ENCODE results near the gene B3GLCT.

The B3GLCT gene

GRCh38 chr13:31263346-31263745, 63.6 kb downstream of the B3GLCT start:
- no peak overlapping the region for H3K4me3 ChIP-seq (ENCODE audit: low read depth in 1 of 5, low read length in 5 of 5)

GRCh38 chr13:31264151-31264550, 64.4 kb downstream of the B3GLCT start:
- Histone ChIP-seq H3K36me3 (ENCODE audit: control insufficient read depth in 5 of 5, insufficient read depth in 5 of 5, low read length in 5 of 5) (peaks cover 3 to 23% (median 15%) of the 10 kb centered on the region in 5 donors), H3K9me3 (ENCODE audit: control insufficient read depth in 5 of 5, low read length in 5 of 5) (peaks cover 0 to 2% (median 2%) of the 10 kb centered on the region in 5 donors), H3K27me3 (ENCODE audit: control insufficient read depth in 5 of 5, insufficient read depth in 4 of 5, low read length in 5 of 5) (no peaks in the 10 kb centered on the region), H3K27ac (ENCODE audit: low read depth, low read length) (no peak overlapping the region), H3K9ac (ENCODE audit: low read length in 5 of 5) (no peak overlapping the region), H3K4me1 (ENCODE audit: control insufficient read depth in 5 of 5, insufficient read depth in 5 of 5, low read length in 5 of 5) (no peaks in the 10 kb centered on the region), H3K4me3 (ENCODE audit: low read depth in 1 of 5, low read length in 5 of 5) (no peak overlapping the region)

More at GRCh38 chr13:31263346-31263745, 63.6 kb downstream of the B3GLCT start:
- no peak overlapping the region for H3K27ac ChIP-seq (ENCODE audit: low read depth, low read length)
- H3K27me3 ChIP-seq (ENCODE audit: control insufficient read depth in 5 of 5, insufficient read depth in 4 of 5, low read length in 5 of 5) = no peaks in the 10 kb centered on the region
- H3K36me3 ChIP-seq (ENCODE audit: control insufficient read depth in 5 of 5, insufficient read depth in 5 of 5, low read length in 5 of 5) = peaks cover 3 to 23% (median 15%) of the 10 kb centered on the region in 5 donors
- H3K9me3 ChIP-seq (ENCODE audit: control insufficient read depth in 5 of 5, low read length in 5 of 5) = peaks cover 2 to 9% (median 6%) of the 10 kb centered on the region in 5 donors
- no peaks in the 10 kb centered on the region for H3K4me1 ChIP-seq (ENCODE audit: control insufficient read depth in 5 of 5, insufficient read depth in 5 of 5, low read length in 5 of 5)
- H3K9ac ChIP-seq (ENCODE audit: low read length in 5 of 5) = no peak overlapping the region

GRCh38 chr13:31267126-31267784, 67.5 kb downstream of the B3GLCT start:
- Histone ChIP-seq H3K27ac (ENCODE audit: low read depth, low read length) (no peak overlapping the region), H3K4me3 (ENCODE audit: low read depth in 1 of 5, low read length in 5 of 5) (no peak overlapping the region), H3K36me3 (ENCODE audit: control insufficient read depth in 5 of 5, insufficient read depth in 5 of 5, low read length in 5 of 5) (peaks cover 4 to 25% (median 12%) of the 10 kb centered on the region in 5 donors), H3K27me3 (ENCODE audit: control insufficient read depth in 5 of 5, insufficient read depth in 4 of 5, low read length in 5 of 5) (no peaks in the 10 kb centered on the region), H3K9ac (ENCODE audit: low read length in 5 of 5) (no peak overlapping the region), H3K4me1 (ENCODE audit: control insufficient read depth in 5 of 5, insufficient read depth in 5 of 5, low read length in 5 of 5) (no peaks in the 10 kb centered on the region), H3K9me3 (ENCODE audit: control insufficient read depth in 5 of 5, low read length in 5 of 5) (peaks cover 0 to 16% (median 9%) of the 10 kb centered on the region in 5 donors)

- Histone ChIP-seq H3K4me1 (ENCODE audit: control insufficient read depth in 5 of 5, insufficient read depth in 5 of 5, low read length in 5 of 5) (peaks cover 0 to 4% (median 0%) of the 10 kb centered on the region in 5 donors), H3K27ac (ENCODE audit: low read depth, low read length) (no peak overlapping the region), H3K9me3 (ENCODE audit: control insufficient read depth in 5 of 5, low read length in 5 of 5) (peaks cover 0 to 16% (median 11%) of the 10 kb centered on the region in 5 donors), H3K27me3 (ENCODE audit: control insufficient read depth in 5 of 5, insufficient read depth in 4 of 5, low read length in 5 of 5) (no peaks in the 10 kb centered on the region), H3K36me3 (ENCODE audit: control insufficient read depth in 5 of 5, insufficient read depth in 5 of 5, low read length in 5 of 5) (peaks cover 11 to 30% (median 13%) of the 10 kb centered on the region in 5 donors), H3K9ac (ENCODE audit: low read length in 5 of 5) (no peak overlapping the region), H3K4me3 (ENCODE audit: low read depth in 1 of 5, low read length in 5 of 5) (no peak overlapping the region)
Measured at GRCh38 chr13:31274390-31274789, 74.6 kb downstream of the B3GLCT start.

GRCh38 chr13:31276421-31276820, 76.6 kb downstream of the B3GLCT start:
- H3K36me3 ChIP-seq (ENCODE audit: control insufficient read depth in 5 of 5, insufficient read depth in 5 of 5, low read length in 5 of 5) = peaks cover 9 to 18% (median 10%) of the 10 kb centered on the region in 5 donors
- no peaks in the 10 kb centered on the region for H3K27me3 ChIP-seq (ENCODE audit: control insufficient read depth in 5 of 5, insufficient read depth in 4 of 5, low read length in 5 of 5)
- H3K9ac ChIP-seq (ENCODE audit: low read length in 5 of 5) = no peak overlapping the region
- H3K4me3 ChIP-seq (ENCODE audit: low read depth in 1 of 5, low read length in 5 of 5) = no peak overlapping the region
- H3K9me3 ChIP-seq (ENCODE audit: control insufficient read depth in 5 of 5, low read length in 5 of 5) = peaks cover 0 to 3% (median 0%) of the 10 kb centered on the region in 5 donors
- no peak overlapping the region for H3K27ac ChIP-seq (ENCODE audit: low read depth, low read length)
- peaks cover 0 to 4% (median 0%) of the 10 kb centered on the region in 5 donors for H3K4me1 ChIP-seq (ENCODE audit: control insufficient read depth in 5 of 5, insufficient read depth in 5 of 5, low read length in 5 of 5)

- H3K27ac ChIP-seq (ENCODE audit: low read depth, low read length) = no peak overlapping the region
- H3K9ac ChIP-seq (ENCODE audit: low read length in 5 of 5) = no peak overlapping the region
Measured at GRCh38 chr13:31278869-31279268, 79.1 kb downstream of the B3GLCT start.

GRCh38 chr13:31282741-31283455, 83.1 kb downstream of the B3GLCT start:
- no peaks in the 10 kb centered on the region for H3K27me3 ChIP-seq (ENCODE audit: control insufficient read depth in 5 of 5, insufficient read depth in 4 of 5, low read length in 5 of 5)
- no peaks in the 10 kb centered on the region for H3K4me1 ChIP-seq (ENCODE audit: control insufficient read depth in 5 of 5, insufficient read depth in 5 of 5, low read length in 5 of 5)
- H3K4me3 ChIP-seq (ENCODE audit: low read depth in 1 of 5, low read length in 5 of 5) = no peak overlapping the region

More at GRCh38 chr13:31278869-31279268, 79.1 kb downstream of the B3GLCT start:
- Histone ChIP-seq H3K4me3 (ENCODE audit: low read depth in 1 of 5, low read length in 5 of 5) (no peak overlapping the region), H3K4me1 (ENCODE audit: control insufficient read depth in 5 of 5, insufficient read depth in 5 of 5, low read length in 5 of 5) (peaks cover 0 to 4% (median 0%) of the 10 kb centered on the region in 5 donors), H3K36me3 (ENCODE audit: control insufficient read depth in 5 of 5, insufficient read depth in 5 of 5, low read length in 5 of 5) (peaks cover 10 to 18% (median 10%) of the 10 kb centered on the region in 5 donors), H3K9me3 (ENCODE audit: control insufficient read depth in 5 of 5, low read length in 5 of 5) (peaks cover 0 to 3% (median 0%) of the 10 kb centered on the region in 5 donors), H3K27me3 (ENCODE audit: control insufficient read depth in 5 of 5, insufficient read depth in 4 of 5, low read length in 5 of 5) (no peaks in the 10 kb centered on the region)

GRCh38 chr13:31286930-31287329, 87.2 kb downstream of the B3GLCT start:
- Histone ChIP-seq H3K36me3 (ENCODE audit: control insufficient read depth in 5 of 5, insufficient read depth in 5 of 5, low read length in 5 of 5) (peaks cover 12 to 23% (median 19%) of the 10 kb centered on the region in 5 donors), H3K9me3 (ENCODE audit: control insufficient read depth in 5 of 5, low read length in 5 of 5) (peaks cover 2 to 19% (median 13%) of the 10 kb centered on the region in 5 donors), H3K27ac (ENCODE audit: low read depth, low read length) (no peak overlapping the region), H3K9ac (ENCODE audit: low read length in 5 of 5) (no peak overlapping the region), H3K4me1 (ENCODE audit: control insufficient read depth in 5 of 5, insufficient read depth in 5 of 5, low read length in 5 of 5) (no peaks in the 10 kb centered on the region), H3K27me3 (ENCODE audit: control insufficient read depth in 5 of 5, insufficient read depth in 4 of 5, low read length in 5 of 5) (no peaks in the 10 kb centered on the region), H3K4me3 (ENCODE audit: low read depth in 1 of 5, low read length in 5 of 5) (no peak overlapping the region)

More at GRCh38 chr13:31282741-31283455, 83.1 kb downstream of the B3GLCT start:
- H3K27ac ChIP-seq (ENCODE audit: low read depth, low read length) = no peak overlapping the region
- peaks cover 0 to 3% (median 0%) of the 10 kb centered on the region in 5 donors for H3K9me3 ChIP-seq (ENCODE audit: control insufficient read depth in 5 of 5, low read length in 5 of 5)
- H3K9ac ChIP-seq (ENCODE audit: low read length in 5 of 5) = no peak overlapping the region
- H3K36me3 ChIP-seq (ENCODE audit: control insufficient read depth in 5 of 5, insufficient read depth in 5 of 5, low read length in 5 of 5) = peaks cover 8 to 19% (median 11%) of the 10 kb centered on the region in 5 donors

GRCh38 chr13:31301119-31301518, 101.3 kb downstream of the B3GLCT start:
- no peak overlapping the region for H3K4me3 ChIP-seq (ENCODE audit: low read depth in 1 of 5, low read length in 5 of 5)
- H3K9ac ChIP-seq (ENCODE audit: low read length in 5 of 5) = no peak overlapping the region
- H3K9me3 ChIP-seq (ENCODE audit: control insufficient read depth in 5 of 5, low read length in 5 of 5) = no peaks in the 10 kb centered on the region
- H3K36me3 ChIP-seq (ENCODE audit: control insufficient read depth in 5 of 5, insufficient read depth in 5 of 5, low read length in 5 of 5) = peaks cover 0 to 10% (median 8%) of the 10 kb centered on the region in 5 donors
- no peak overlapping the region for H3K27ac ChIP-seq (ENCODE audit: low read depth, low read length)
- H3K4me1 ChIP-seq (ENCODE audit: control insufficient read depth in 5 of 5, insufficient read depth in 5 of 5, low read length in 5 of 5) = no peaks in the 10 kb centered on the region
- no peaks in the 10 kb centered on the region for H3K27me3 ChIP-seq (ENCODE audit: control insufficient read depth in 5 of 5, insufficient read depth in 4 of 5, low read length in 5 of 5)

GRCh38 chr13:31310356-31310755, 110.6 kb downstream of the B3GLCT start:
- no peak overlapping the region for H3K9ac ChIP-seq (ENCODE audit: low read length in 5 of 5)
- no peaks in the 10 kb centered on the region for H3K27me3 ChIP-seq (ENCODE audit: control insufficient read depth in 5 of 5, insufficient read depth in 4 of 5, low read length in 5 of 5)
- peaks cover 0 to 5% (median 2%) of the 10 kb centered on the region in 5 donors for H3K36me3 ChIP-seq (ENCODE audit: control insufficient read depth in 5 of 5, insufficient read depth in 5 of 5, low read length in 5 of 5)
- H3K4me3 ChIP-seq (ENCODE audit: low read depth in 1 of 5, low read length in 5 of 5) = no peak overlapping the region
- H3K9me3 ChIP-seq (ENCODE audit: control insufficient read depth in 5 of 5, low read length in 5 of 5) = peaks cover 6 to 32% (median 18%) of the 10 kb centered on the region in 5 donors
- H3K4me1 ChIP-seq (ENCODE audit: control insufficient read depth in 5 of 5, insufficient read depth in 5 of 5, low read length in 5 of 5) = peaks cover 0 to 3% (median 0%) of the 10 kb centered on the region in 5 donors
- H3K27ac ChIP-seq (ENCODE audit: low read depth, low read length) = no peak overlapping the region

Measured in subcutaneous abdominal adipose tissue (tissue), 5 donors.